ENCODE measurements around the gene POU2F3. TPM values are rescaled to one million over a fixed set of nuclear protein-coding genes. Genes with fewer than 3 reads are reported as not detected.

Gene POU2F3
- total and polyA plus RNA-seq, 2 of the 13 experiments (the other 11 are each of a cell fraction or from before 2014, with no cell fraction given) = not detected

DNA sequence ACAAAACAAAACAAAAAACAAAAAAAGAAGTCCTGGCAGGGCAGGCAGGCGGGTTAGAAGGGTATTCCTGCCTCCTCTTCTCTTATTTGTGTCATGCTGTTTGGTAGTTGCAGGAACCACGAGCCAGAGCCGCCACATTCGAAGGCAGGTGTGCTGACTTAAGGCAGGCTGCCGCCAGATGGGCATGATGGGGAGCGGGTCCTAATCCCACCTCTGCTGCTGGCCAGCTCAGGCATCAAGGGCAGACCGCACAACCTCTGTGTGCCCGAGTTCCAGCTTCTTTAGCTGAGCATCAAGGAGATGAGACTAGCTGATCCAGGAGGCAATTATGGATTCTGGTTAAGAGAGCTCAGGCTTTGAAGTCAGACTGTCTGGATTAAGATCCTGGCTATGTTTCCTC lies 17.0 kb upstream of the POU2F3 start:
- H3K4me3 ChIP-seq (replicated peaks in 1 of 3; ENCODE audit: insufficient read depth in 1 of 3, low read depth in 2 of 3, low read length in 3 of 3) = no peak overlapping the region
- peaks cover 15% of the 10 kb centered on the region for H4K20me1 ChIP-seq (ENCODE audit: insufficient read depth, low read length)
- CTCF ChIA-PET (ENCODE audit: low intra/inter-chr PET ratio, low total read pairs) = no interaction called here
- no peak overlapping the region for H3K27ac ChIP-seq (ENCODE audit: extremely low read length, insufficient read depth, low read length)
- FAIRE-seq = no peak
- H3K36me3 ChIP-seq (replicated peaks in 1 of 2; ENCODE audit: control insufficient read depth in 1 of 2, insufficient read depth in 2 of 2, low read length in 2 of 2) = peaks cover 8 to 43% of the 10 kb centered on the region in 2 experiments
- no TSS peak for BruUV-seq (replicated peaks)
- in situ Hi-C loops (cut with HindIII; ENCODE audit: extremely low pct_ligation_motif_present, low pct_unique_long_range_greater_than_20kb) = no loop called here
- no peaks in the 10 kb centered on the region for H3K27me3 ChIP-seq (ENCODE audit: control insufficient read depth in 1 of 2, insufficient read depth in 2 of 2, low read length in 2 of 2)
- no peak overlapping the region for H3K9ac ChIP-seq (ENCODE audit: insufficient read depth, low read depth, low read length)
- H3K79me2 ChIP-seq (ENCODE audit: insufficient read depth, low read length) = peaks cover 6% of the 10 kb centered on the region
- no peaks in the 10 kb centered on the region for H3K9me3 ChIP-seq (ENCODE audit: low read length)
- POLR2A ChIA-PET = interaction anchor here (1.2 to 1.8 kb wide), 3 partner anchors 9 to 41 kb away, joined by 3 to 6 read pairs (median 5); no protein-coding TSS in a partner anchor
- intact Hi-C loops (cut with micrococcal nuclease; ENCODE audit: unreplicated experiment) = no loop called here
- no peak overlapping the region for H3K4me2 ChIP-seq (ENCODE audit: low read depth, low read length)
- no peak for DNase-seq (ENCODE audit: low spot score)
- 100% methylated on average over 4 of the region's 8 CpGs for WGBS (ENCODE audit: low lambda C conversion rate)
- peaks cover 36% of the 10 kb centered on the region for H3K4me1 ChIP-seq (ENCODE audit: insufficient read depth, low read length)
- ATAC-seq = no peak
- TF ChIP-seq HMG20A (CRISPR knock-in tag; IDR thresholded peaks at IDR 0.05; ENCODE audit: borderline replicate concordance) (no peak), MZF1 (CRISPR knock-in tag; IDR thresholded peaks at IDR 0.05; ENCODE audit: borderline replicate concordance) (no peak), PRDM10 (CRISPR knock-in tag; IDR thresholded peaks at IDR 0.05; ENCODE audit: low read depth) (no peak), ZNF761 (CRISPR knock-in tag; conservative IDR thresholded peaks at IDR 0.05) (no peak), ZNF260 (CRISPR knock-in tag; IDR thresholded peaks at IDR 0.05; ENCODE audit: borderline replicate concordance, low read depth) (no peak), RARA (CRISPR knock-in tag; IDR thresholded peaks at IDR 0.05) (no peak), ZFP36 (IDR thresholded peaks at IDR 0.05; ENCODE audit: borderline replicate concordance, low read depth, low read length, partially characterized antibody) (no peak), EED (CRISPR knock-in tag; IDR thresholded peaks at IDR 0.05) (no peak), ZFP37 (CRISPR knock-in tag; IDR thresholded peaks at IDR 0.05; ENCODE audit: borderline replicate concordance) (no peak), ZFP82 (CRISPR knock-in tag; IDR thresholded peaks at IDR 0.05; ENCODE audit: borderline replicate concordance) (no peak), TBX2 (CRISPR knock-in tag; IDR thresholded peaks at IDR 0.05; ENCODE audit: borderline replicate concordance) (no peak), IKZF1 (IDR thresholded peaks at IDR 0.05) (no peak), KDM6A (CRISPR knock-in tag; IDR thresholded peaks at IDR 0.05; ENCODE audit: low read depth) (no peak), HNF4A (CRISPR knock-in tag; IDR thresholded peaks at IDR 0.05) (no peak), ZSCAN25 (CRISPR knock-in tag; IDR thresholded peaks at IDR 0.05) (no peak), REL (CRISPR knock-in tag; conservative IDR thresholded peaks at IDR 0.05) (no peak)
- TF ChIP-seq, protein P1, sequence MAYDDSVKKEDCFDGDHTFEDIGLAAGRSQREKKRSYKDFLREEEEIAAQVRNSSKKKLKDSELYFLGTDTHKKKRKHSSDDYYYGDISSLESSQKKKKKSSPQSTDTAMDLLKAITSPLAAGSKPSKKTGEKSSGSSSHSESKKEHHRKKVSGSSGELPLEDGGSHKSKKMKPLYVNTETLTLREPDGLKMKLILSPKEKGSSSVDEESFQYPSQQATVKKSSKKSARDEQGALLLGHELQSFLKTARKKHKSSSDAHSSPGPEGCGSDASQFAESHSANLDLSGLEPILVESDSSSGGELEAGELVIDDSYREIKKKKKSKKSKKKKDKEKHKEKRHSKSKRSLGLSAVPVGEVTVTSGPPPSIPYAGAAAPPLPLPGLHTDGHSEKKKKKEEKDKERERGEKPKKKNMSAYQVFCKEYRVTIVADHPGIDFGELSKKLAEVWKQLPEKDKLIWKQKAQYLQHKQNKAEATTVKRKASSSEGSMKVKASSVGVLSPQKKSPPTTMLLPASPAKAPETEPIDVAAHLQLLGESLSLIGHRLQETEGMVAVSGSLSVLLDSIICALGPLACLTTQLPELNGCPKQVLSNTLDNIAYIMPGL (CRISPR knock-in tag; IDR thresholded peaks at IDR 0.05; ENCODE audit: borderline replicate concordance in 1 of 2, low read depth in 1 of 2) = no peak
- TF ChIP-seq, protein P2, sequence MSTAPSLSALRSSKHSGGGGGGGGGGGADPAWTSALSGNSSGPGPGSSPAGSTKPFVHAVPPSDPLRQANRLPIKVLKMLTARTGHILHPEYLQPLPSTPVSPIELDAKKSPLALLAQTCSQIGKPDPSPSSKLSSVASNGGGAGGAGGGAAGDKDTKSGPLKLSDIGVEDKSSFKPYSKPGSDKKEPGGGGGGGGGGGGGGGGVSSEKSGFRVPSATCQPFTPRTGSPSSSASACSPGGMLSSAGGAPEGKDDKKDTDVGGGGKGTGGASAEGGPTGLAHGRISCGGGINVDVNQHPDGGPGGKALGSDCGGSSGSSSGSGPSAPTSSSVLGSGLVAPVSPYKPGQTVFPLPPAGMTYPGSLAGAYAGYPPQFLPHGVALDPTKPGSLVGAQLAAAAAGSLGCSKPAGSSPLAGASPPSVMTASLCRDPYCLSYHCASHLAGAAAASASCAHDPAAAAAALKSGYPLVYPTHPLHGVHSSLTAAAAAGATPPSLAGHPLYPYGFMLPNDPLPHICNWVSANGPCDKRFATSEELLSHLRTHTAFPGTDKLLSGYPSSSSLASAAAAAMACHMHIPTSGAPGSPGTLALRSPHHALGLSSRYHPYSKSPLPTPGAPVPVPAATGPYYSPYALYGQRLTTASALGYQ (CRISPR knock-in tag; IDR thresholded peaks at IDR 0.05) = no peak
- no peak overlapping the region for H2AFZ ChIP-seq (ENCODE audit: low read length)
